Upper lobe of left lung (tissue), 6 donors: ENCODE data around the gene DAO. TPM values are rescaled to one million over a fixed set of nuclear protein-coding genes. Genes with fewer than 3 reads are reported as not detected.
A peak's percentile ranks its signal among the peaks of the same experiment; 100 is the strongest.
"Not testable (repeated sequence)": the region's sequence is repeated elsewhere in the genome, so short reads cannot be mapped to it uniquely, and the experiment has no call there.

ENCODE experiments used
- ATAC-seq, 2 donors: fragments of 200-7000 bp; cut with Tn5 transposase; one replicate each; pipeline ENCODE4 v1.9.1; 2022; ENCODE audit warnings: mild to moderate bottlenecking in 2 of 2, moderate library complexity in 2 of 2; ENCODE audit not compliant: low FRiP score in 2 of 2
- DNase-seq, 2 donors: peaks; one replicate each; pipeline ENCODE4 v3.0.0-alpha.2; 2019 to 2020
- H3K27ac ChIP-seq, 4 donors: fragments of 200-600 bp; sonication (generic); one replicate each; pipeline ENCODE4 v1.5.1; 2016 to 2019
- H3K27me3 ChIP-seq, 4 donors: fragments of 200-600 bp; sonication (generic); one replicate each; pipeline ENCODE4 v1.5.1; 2017 to 2019
- H3K36me3 ChIP-seq, 4 donors: fragments of 200-600 bp; sonication (generic); one replicate each; pipeline ENCODE4 v1.5.1; 2016 to 2019
- H3K4me1 ChIP-seq, 4 donors: fragments of 200-600 bp; sonication (generic); one replicate each; pipeline ENCODE4 v1.5.1; 2018 to 2019
- H3K4me3 ChIP-seq, 4 donors: fragments of 200-600 bp; sonication (generic); one replicate each; pipeline ENCODE4 v1.5.1; 2017 to 2019; ENCODE audit warnings: mild to moderate bottlenecking in 2 of 4, moderate library complexity in 1 of 4
- H3K9me3 ChIP-seq, 4 donors: fragments of 200-600 bp; sonication (generic); one replicate each; pipeline ENCODE4 v1.5.1; 2018 to 2019
- EP300 ChIP-seq, 4 donors: sonication (generic); formaldehyde crosslinking; IDR thresholded peaks; one replicate each; pipeline ENCODE4 v1.5.1; 2017; ENCODE audit warnings: antibody characterized with exemption in 4 of 4, control low read depth in 2 of 4
- POLR2A ChIP-seq, 4 donors: fragments of 450-650 bp; IDR thresholded peaks; one replicate each; pipeline ENCODE4 v1.5.1; 2016 to 2017; ENCODE audit warnings: antibody characterized with exemption in 4 of 4, mild to moderate bottlenecking in 2 of 4
- POLR2AphosphoS5 ChIP-seq, 2 donors: sonication (generic); formaldehyde crosslinking; IDR thresholded peaks; one replicate each; pipeline ENCODE4 v1.5.1; 2017; ENCODE audit warnings: antibody characterized with exemption in 2 of 2
- WGBS, 2 donors: methylation state at CpG; one replicate each; pipeline ENCODE4 v1.1.5; 2017 to 2018; 5-methylcytosine and 5-hydroxymethylcytosine counted together
- total RNA-seq, 6 donors: library from RNA; depleted of rRNA in 4 of 6; stranded (reverse); fragments of >200 nt in 4 of 6; gene quantifications; one replicate each; pipeline versions ENCODE4 v1.1.0 to v1.2.1, GENCODE V29; 2016 to 2021
- TF ChIP-seq, protein P1 (sequence below), 6 experiments: fragments of 450-650 bp in 4 of 6; fragments of 200-600 bp in 2 of 6; sonication (generic) in 2 of 6; IDR thresholded peaks; one replicate each; pipeline ENCODE4 v1.5.1; 2016 to 2019; ENCODE audit warnings: antibody characterized with exemption in 6 of 6
- donor health status: DM: no; HTN: no; CAD: no; lungs with moderate emphysema.
- donor health status: DM: no; HTN: yes; CAD: no; lungs with severe emphysema.

DAO gene
- total RNA-seq, 6 donors from 2014 or later: not detected

DNA sequence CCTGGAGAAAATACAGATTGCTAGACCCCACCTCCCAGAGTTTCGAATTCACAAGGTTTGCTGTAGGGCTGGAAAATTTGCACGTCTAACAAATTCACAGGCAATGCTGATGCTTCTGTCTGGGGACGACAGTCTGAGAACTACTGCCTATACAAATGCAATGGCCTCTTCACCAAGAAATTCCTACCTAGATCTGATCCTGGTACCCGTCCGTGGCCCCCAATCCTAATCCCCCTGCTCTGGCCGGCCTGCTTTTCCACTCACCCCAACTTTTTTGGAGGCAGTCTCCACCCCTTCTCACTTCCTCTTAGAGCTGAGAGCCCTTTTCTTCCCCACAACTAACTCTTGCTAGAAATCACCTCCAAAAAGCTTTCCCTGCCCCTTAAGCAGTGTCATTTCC lies 19.4 kb upstream of the DAO start:
- 67 to 75% methylated on average over 6 of the region's 6 CpGs for WGBS, 2 donors
- DNase-seq: no peak
- Histone ChIP-seq H3K4me3 (no peak overlapping the region), H3K4me1 (peaks cover 20 to 41% (median 27%) of the 10 kb centered on the region in 4 donors), H3K27ac (no peak overlapping the region), H3K9me3 (no peaks in the 10 kb centered on the region), H3K27me3 (no peaks in the 10 kb centered on the region), H3K36me3 (no peaks in the 10 kb centered on the region)
- no peak for TF ChIP-seq POLR2AphosphoS5 (IDR thresholded peaks at IDR 0.05)
- no peak for TF ChIP-seq POLR2A (IDR thresholded peaks at IDR 0.05)
- no peak for TF ChIP-seq EP300 (IDR thresholded peaks at IDR 0.05)
- TF ChIP-seq, protein P1, sequence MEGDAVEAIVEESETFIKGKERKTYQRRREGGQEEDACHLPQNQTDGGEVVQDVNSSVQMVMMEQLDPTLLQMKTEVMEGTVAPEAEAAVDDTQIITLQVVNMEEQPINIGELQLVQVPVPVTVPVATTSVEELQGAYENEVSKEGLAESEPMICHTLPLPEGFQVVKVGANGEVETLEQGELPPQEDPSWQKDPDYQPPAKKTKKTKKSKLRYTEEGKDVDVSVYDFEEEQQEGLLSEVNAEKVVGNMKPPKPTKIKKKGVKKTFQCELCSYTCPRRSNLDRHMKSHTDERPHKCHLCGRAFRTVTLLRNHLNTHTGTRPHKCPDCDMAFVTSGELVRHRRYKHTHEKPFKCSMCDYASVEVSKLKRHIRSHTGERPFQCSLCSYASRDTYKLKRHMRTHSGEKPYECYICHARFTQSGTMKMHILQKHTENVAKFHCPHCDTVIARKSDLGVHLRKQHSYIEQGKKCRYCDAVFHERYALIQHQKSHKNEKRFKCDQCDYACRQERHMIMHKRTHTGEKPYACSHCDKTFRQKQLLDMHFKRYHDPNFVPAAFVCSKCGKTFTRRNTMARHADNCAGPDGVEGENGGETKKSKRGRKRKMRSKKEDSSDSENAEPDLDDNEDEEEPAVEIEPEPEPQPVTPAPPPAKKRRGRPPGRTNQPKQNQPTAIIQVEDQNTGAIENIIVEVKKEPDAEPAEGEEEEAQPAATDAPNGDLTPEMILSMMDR (IDR thresholded peaks at IDR 0.05): no peak
- no peak for ATAC-seq

DNA sequence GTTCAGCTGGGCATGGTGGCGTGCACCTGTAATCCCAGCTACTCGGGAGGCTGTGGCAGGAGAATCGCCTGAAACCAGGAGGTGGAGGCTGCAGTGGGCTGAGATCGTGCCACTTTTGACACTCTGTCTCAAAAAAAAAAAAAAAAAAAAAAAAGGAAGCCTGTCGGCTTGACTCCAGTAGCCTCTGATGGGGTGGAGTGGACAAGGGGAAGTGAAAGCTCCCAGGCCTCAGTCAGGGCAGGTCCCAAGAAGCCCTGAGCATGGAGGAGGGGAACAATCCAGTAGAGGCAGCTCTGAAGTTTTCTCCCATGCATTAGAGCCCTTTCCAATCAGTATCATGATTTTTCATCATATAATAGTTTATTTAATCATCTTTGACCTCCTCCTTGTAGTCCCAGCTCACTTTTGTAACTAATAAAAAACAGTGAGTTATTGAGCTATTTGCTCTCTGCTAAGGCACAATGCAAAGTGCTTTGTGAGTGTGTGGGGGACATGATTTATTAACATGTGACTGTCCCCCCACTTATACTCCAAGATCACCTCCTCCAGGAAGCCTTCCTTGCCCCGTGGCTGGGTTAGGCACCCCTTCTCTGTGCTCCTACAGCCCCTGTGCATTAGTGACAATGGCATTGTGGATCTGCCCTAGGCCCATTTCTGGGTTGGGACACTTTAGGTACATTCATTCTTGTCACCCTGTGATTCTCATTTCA lies 17.9 kb upstream of the DAO start:
- DNase-seq: peak in 1 of 2 donors; percentile 72
- Histone ChIP-seq H3K36me3 (no peaks in the 10 kb centered on the region), H3K4me3 (no peak overlapping the region), H3K4me1 (peaks cover 13 to 31% (median 15%) of the 10 kb centered on the region in 4 donors), H3K27ac (peak overlapping the region in 1 of 4 donors; percentile 35), H3K27me3 (no peaks in the 10 kb centered on the region), H3K9me3 (no peaks in the 10 kb centered on the region)
- TF ChIP-seq EP300 (IDR thresholded peaks at IDR 0.05): no peak
- no peak for TF ChIP-seq POLR2AphosphoS5 (IDR thresholded peaks at IDR 0.05)
- TF ChIP-seq, protein P1 (IDR thresholded peaks at IDR 0.05): no peak
- TF ChIP-seq POLR2A (IDR thresholded peaks at IDR 0.05): no peak
- ATAC-seq: peak in 1 of 2 donors; percentile 40
- WGBS, 2 donors: 77 to 82% methylated on average over 6 of the region's 6 CpGs

DNA sequence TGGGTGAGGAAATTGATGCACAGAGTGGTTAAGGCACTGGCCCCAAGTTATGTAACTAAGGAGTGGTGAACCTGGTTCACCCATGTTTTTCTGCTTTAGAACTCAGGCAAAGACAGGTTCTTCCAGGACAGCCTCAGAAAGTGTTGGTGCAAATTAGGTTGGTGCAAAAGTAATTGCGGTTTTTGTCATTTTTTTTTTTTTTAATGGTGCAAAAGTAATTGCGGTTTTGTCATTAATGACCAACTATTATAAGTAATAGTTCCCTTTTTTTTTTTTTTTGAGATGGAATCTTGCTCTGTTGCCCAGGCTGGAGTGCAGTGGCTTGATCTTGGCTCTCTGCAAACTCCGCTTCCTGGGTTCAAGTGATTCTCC lies 17.3 kb upstream of the DAO start:
- no peaks in the 10 kb centered on the region for H3K9me3 ChIP-seq
- no peaks in the 10 kb centered on the region for H3K36me3 ChIP-seq
- H3K4me3 ChIP-seq: no peak overlapping the region
- ATAC-seq: no peak
- 83 to 93% methylated on average over 3 of the region's 3 CpGs for WGBS, 2 donors
- no peak for DNase-seq
- H3K27ac ChIP-seq: peak overlapping the region in 1 of 4 donors; percentile 35
- no peak for TF ChIP-seq EP300 (IDR thresholded peaks at IDR 0.05)
- TF ChIP-seq POLR2A (IDR thresholded peaks at IDR 0.05): no peak
- TF ChIP-seq POLR2AphosphoS5 (IDR thresholded peaks at IDR 0.05): no peak
- TF ChIP-seq, protein P1 (IDR thresholded peaks at IDR 0.05): no peak
- peaks cover 13 to 31% (median 15%) of the 10 kb centered on the region in 4 donors for H3K4me1 ChIP-seq
- no peaks in the 10 kb centered on the region for H3K27me3 ChIP-seq

DNA sequence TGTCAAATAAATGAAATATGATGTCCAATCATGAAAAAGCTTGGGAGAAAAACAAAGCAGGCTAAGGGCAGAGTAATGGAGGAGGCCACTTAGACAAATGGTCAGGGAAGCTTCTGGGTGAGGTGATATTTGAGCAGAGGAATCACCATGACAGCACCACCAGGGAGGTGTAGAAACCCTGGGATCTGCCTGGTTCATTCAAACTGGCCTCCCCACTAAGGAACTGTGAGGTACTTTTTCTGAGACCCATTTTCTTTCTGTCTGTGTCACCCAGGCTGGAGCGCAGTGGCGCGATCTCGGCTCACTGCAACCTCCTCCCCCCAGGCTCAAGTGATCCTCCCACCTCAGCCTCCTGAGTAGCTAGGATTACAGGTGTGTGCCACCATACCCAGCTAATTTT lies 14.7 kb upstream of the DAO start:
- WGBS, 2 donors: 98 to 100% methylated on average over 4 of the region's 4 CpGs
- no peaks in the 10 kb centered on the region for H3K9me3 ChIP-seq
- no peak overlapping the region for H3K4me3 ChIP-seq
- DNase-seq (no peak), ATAC-seq (no peak)
- H3K27ac ChIP-seq: no peak overlapping the region
- TF ChIP-seq POLR2A (IDR thresholded peaks at IDR 0.05) (no peak), POLR2AphosphoS5 (IDR thresholded peaks at IDR 0.05) (no peak), EP300 (IDR thresholded peaks at IDR 0.05) (no peak)
- TF ChIP-seq, protein P1 (IDR thresholded peaks at IDR 0.05): no peak
- no peaks in the 10 kb centered on the region for H3K36me3 ChIP-seq
- peaks cover 0 to 12% (median 3%) of the 10 kb centered on the region in 4 donors for H3K4me1 ChIP-seq
- no peaks in the 10 kb centered on the region for H3K27me3 ChIP-seq

DNA sequence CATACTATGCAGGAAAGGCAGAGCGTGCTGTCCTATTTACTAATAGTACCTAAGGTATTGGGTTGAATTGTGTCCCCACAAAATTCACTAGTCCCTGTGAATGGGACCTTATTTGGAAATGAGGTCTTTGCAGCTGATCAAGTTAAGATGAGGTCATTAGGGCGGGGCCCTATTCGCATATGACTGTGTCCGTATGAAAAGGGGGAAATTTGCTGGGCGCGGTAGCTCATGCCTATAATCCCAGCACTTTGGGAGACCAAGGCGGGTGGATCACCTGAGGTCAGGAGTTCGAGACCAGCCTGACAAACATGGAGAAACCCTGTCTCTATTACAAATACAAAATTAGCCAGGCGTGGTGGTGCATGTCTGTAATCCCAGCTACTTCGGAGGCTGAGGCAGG lies 13.8 kb upstream of the DAO start:
- not testable (repeated sequence) for H3K36me3 ChIP-seq, H3K9me3 ChIP-seq, H3K27ac ChIP-seq, H3K4me3 ChIP-seq, H3K27me3 ChIP-seq
- 83 to 86% methylated on average over 10 of the region's 10 CpGs for WGBS, 2 donors
- DNase-seq (peak in 1 of 2 donors; percentile 45), ATAC-seq (peak in 1 of 2 donors; percentile 65)
- peaks cover 0 to 11% (median 3%) of the 10 kb centered on the region in 4 donors for H3K4me1 ChIP-seq
